Stimulated activated CD4-positive, alpha-beta T cell treated with anti-CD3 and anti-CD28 coated beads, TNF-alpha, amount 100 ng/mL, for 24 hours (primary cell): ENCODE results near the gene KCTD19.

ENCODE experiments used
- DNase-seq, 3 experiments: peaks; one replicate each; pipeline ENCODE4 v3.0.0-alpha.2; 2020; ENCODE audit warnings: low read depth in 3 of 3

Gene KCTD19

GRCh38 chr16:67242138-67242730 lies 84.3 kb downstream of the KCTD19 start:
- DNase-seq = no peak

GRCh38 chr16:67241008-67241900 lies 85.3 kb downstream of the KCTD19 start:
- no peak for DNase-seq

GRCh38 chr16:67240506-67240905 lies 86.0 kb downstream of the KCTD19 start:
- no peak for DNase-seq
